Measurements from ENCODE around the gene PRDX6. TPM values are rescaled to one million over a fixed set of nuclear protein-coding genes. Genes with fewer than 3 reads are reported as not detected.

Gene PRDX6
- total and polyA plus RNA-seq, 12 donors: 171 to 461 (median 311) TPM

DNA sequence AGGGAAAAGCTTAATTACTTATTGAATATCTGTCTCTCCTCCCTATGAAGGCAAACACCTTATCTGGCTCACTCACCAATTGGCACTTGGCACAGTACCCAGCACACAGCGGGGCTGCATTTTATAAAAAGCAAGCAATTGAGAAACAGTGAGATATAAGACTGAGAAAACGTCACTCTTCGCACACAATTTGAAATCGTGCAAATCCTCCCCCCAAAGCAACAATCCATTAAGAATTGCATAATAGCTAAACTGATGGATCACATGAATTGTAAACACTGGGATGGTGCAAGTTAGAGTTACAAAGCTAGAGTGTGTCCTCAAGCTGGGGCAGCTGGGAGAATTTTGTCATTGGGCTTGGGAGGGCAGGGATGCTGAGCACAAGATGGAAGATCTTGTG, 27.1 kb downstream of the PRDX6 start:
- TF ChIP-seq, protein P1, sequence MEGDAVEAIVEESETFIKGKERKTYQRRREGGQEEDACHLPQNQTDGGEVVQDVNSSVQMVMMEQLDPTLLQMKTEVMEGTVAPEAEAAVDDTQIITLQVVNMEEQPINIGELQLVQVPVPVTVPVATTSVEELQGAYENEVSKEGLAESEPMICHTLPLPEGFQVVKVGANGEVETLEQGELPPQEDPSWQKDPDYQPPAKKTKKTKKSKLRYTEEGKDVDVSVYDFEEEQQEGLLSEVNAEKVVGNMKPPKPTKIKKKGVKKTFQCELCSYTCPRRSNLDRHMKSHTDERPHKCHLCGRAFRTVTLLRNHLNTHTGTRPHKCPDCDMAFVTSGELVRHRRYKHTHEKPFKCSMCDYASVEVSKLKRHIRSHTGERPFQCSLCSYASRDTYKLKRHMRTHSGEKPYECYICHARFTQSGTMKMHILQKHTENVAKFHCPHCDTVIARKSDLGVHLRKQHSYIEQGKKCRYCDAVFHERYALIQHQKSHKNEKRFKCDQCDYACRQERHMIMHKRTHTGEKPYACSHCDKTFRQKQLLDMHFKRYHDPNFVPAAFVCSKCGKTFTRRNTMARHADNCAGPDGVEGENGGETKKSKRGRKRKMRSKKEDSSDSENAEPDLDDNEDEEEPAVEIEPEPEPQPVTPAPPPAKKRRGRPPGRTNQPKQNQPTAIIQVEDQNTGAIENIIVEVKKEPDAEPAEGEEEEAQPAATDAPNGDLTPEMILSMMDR (IDR thresholded peaks at IDR 0.05): no peak
- no peak for TF ChIP-seq POLR2A (IDR thresholded peaks at IDR 0.05)
- 81 to 87% (median 85%) methylated on average over 4 of the region's 4 CpGs for WGBS, 4 donors
- intact Hi-C loops (cut with DNase I): no loop called here

DNA sequence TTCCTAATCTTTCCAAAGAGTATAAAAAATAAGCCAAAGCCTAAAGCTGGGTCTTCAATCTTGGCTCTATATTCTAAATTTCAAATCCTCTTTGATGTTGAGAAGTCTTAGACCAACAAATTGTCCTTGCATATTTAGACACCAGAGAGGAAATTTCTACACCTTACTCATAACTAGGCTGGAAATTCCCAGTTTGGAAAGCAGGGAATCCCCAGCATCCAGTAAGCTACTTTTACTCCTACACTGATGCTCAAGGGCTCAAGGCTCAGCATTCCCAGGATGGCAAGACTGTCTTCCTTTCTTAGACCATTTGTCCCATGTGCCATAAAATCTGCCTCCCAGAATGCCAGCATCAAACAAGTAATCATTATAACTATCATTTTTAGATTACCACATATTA, 28.3 kb downstream of the PRDX6 start:
- Histone ChIP-seq H3K27ac (no peak overlapping the region), H3K4me3 (no peak overlapping the region), H3K36me3 (replicated peaks in 1 of 2) (no peaks in the 10 kb centered on the region), H3K4me1 (replicated peaks in 1 of 2) (no peaks in the 10 kb centered on the region), H3K27me3 (no peaks in the 10 kb centered on the region), H3K9me3 (replicated peaks in 1 of 3) (no peaks in the 10 kb centered on the region)
- intact Hi-C loops (cut with DNase I): no loop called here
- DNase-seq: no peak
- TF ChIP-seq POLR2A (IDR thresholded peaks at IDR 0.05): no peak
- TF ChIP-seq, protein P1 (IDR thresholded peaks at IDR 0.05): no peak

More for the DNA sequence above, 27.1 kb downstream of the PRDX6 start:
- Histone ChIP-seq H3K4me3 (no peak overlapping the region), H3K27me3 (no peaks in the 10 kb centered on the region), H3K36me3 (replicated peaks in 1 of 2) (no peaks in the 10 kb centered on the region), H3K4me1 (replicated peaks in 1 of 2) (no peaks in the 10 kb centered on the region), H3K9me3 (replicated peaks in 1 of 3) (no peaks in the 10 kb centered on the region), H3K27ac (no peak overlapping the region)
- no peak for DNase-seq

GRCh38 chr1:173506437-173506836, 29.3 kb downstream of the PRDX6 start:
- Histone ChIP-seq H3K4me3 (no peak overlapping the region), H3K27me3 (no peaks in the 10 kb centered on the region), H3K4me1 (replicated peaks in 1 of 2) (no peaks in the 10 kb centered on the region), H3K36me3 (replicated peaks in 1 of 2) (no peaks in the 10 kb centered on the region), H3K27ac (no peak overlapping the region), H3K9me3 (replicated peaks in 1 of 3) (no peaks in the 10 kb centered on the region)
- DNase-seq: no peak
- TF ChIP-seq, protein P1 (IDR thresholded peaks at IDR 0.05): no peak
- TF ChIP-seq POLR2A (IDR thresholded peaks at IDR 0.05): no peak
- intact Hi-C loops (cut with DNase I): no loop called here
- 85 to 96% (median 88%) methylated on average over 6 of the region's 6 CpGs for WGBS, 4 donors

DNA sequence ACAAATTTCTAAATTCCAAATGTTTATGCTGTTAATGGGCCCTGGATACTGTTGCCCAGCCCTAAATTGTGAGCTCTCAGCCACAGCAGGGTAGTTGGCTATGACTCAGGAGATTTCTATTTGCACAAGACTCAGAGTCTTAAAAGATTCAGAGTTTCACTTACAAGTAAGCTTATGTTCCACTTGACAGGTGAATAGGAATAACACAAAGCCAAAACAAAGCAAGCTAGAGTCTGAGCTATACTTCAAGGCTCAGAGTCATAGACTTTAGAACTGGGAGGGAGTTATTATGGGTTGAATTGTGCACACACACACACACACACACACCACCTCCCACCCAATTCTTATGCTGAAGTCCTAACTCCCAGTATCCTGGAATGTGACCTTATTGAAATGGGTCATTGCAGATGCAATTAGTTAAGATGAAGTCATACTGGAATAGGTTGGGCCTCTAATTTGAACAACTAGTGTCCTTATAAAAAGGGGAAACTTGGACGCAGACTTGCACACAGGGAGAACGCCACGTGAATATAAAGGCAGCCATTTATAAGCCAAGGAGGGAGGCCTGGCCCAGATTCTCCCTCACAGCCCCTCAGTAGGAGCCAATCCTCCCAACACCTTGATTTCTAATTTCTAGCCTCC, 30.2 kb downstream of the PRDX6 start:
- no peak for TF ChIP-seq POLR2A (IDR thresholded peaks at IDR 0.05)
- TF ChIP-seq, protein P1 (IDR thresholded peaks at IDR 0.05): no peak
- WGBS, 4 donors: 76 to 89% (median 78%) methylated on average over 3 of the region's 3 CpGs
- no peaks in the 10 kb centered on the region for H3K9me3 ChIP-seq (replicated peaks in 1 of 3)
- H3K36me3 ChIP-seq (replicated peaks in 1 of 2): no peaks in the 10 kb centered on the region
- no peaks in the 10 kb centered on the region for H3K4me1 ChIP-seq (replicated peaks in 1 of 2)
- H3K27ac ChIP-seq: no peak overlapping the region
- no peak for DNase-seq
- intact Hi-C loops (cut with DNase I): no loop called here
- no peak overlapping the region for H3K4me3 ChIP-seq
- H3K27me3 ChIP-seq: no peaks in the 10 kb centered on the region
